Neuron (in vitro differentiated cells): Measurements from ENCODE around the gene PRSS1.

Experiments used
- H2AFZ ChIP-seq: one replicate; pipeline ENCODE4 v1.6.1; 2013; ENCODE audit warnings: low read depth, mild to moderate bottlenecking, inconsistent platforms, low read length, moderate library complexity
- H3K27me3 ChIP-seq: one replicate; pipeline ENCODE4 v1.6.1; 2013; ENCODE audit warnings: low read length; ENCODE audit not compliant: insufficient read depth
- H3K36me3 ChIP-seq: one replicate; pipeline ENCODE4 v1.6.1; 2013; ENCODE audit warnings: low read length; ENCODE audit not compliant: insufficient read depth
- H3K4me1 ChIP-seq: one replicate; pipeline ENCODE4 v1.6.1; 2013; ENCODE audit warnings: low read length; ENCODE audit not compliant: insufficient read depth
- H3K4me3 ChIP-seq: 2 replicates; pipeline ENCODE4 v1.5.1; 2013; ENCODE audit warnings: mild to moderate bottlenecking, low read length, moderate library complexity
- H3K9me3 ChIP-seq: one replicate; pipeline ENCODE4 v1.6.1; 2013; ENCODE audit warnings: low read length

PRSS1 gene

GRCh38 chr7:142785841-142786250 lies 36.6 kb downstream of the PRSS1 start:
- H3K27me3 ChIP-seq = no peaks in the 10 kb centered on the region
- no peaks in the 10 kb centered on the region for H3K9me3 ChIP-seq
- no peak overlapping the region for H2AFZ ChIP-seq
- no peaks in the 10 kb centered on the region for H3K36me3 ChIP-seq
- no peaks in the 10 kb centered on the region for H3K4me1 ChIP-seq
- H3K4me3 ChIP-seq = no peak overlapping the region

GRCh38 chr7:142787034-142787768 lies 37.9 kb downstream of the PRSS1 start:
- no peaks in the 10 kb centered on the region for H3K27me3 ChIP-seq
- no peaks in the 10 kb centered on the region for H3K4me1 ChIP-seq
- H2AFZ ChIP-seq = no peak overlapping the region
- no peak overlapping the region for H3K4me3 ChIP-seq
- H3K36me3 ChIP-seq = no peaks in the 10 kb centered on the region
- no peaks in the 10 kb centered on the region for H3K9me3 ChIP-seq

- Histone ChIP-seq H3K4me3 (no peak overlapping the region), H2AFZ (no peak overlapping the region), H3K27me3 (no peaks in the 10 kb centered on the region), H3K4me1 (no peaks in the 10 kb centered on the region), H3K36me3 (no peaks in the 10 kb centered on the region), H3K9me3 (no peaks in the 10 kb centered on the region)
Measured at GRCh38 chr7:142787783-142788182, 38.5 kb downstream of the PRSS1 start.

- H3K4me3 ChIP-seq = no peak overlapping the region
- H3K36me3 ChIP-seq = no peaks in the 10 kb centered on the region
- no peaks in the 10 kb centered on the region for H3K4me1 ChIP-seq
- no peaks in the 10 kb centered on the region for H3K27me3 ChIP-seq
- no peaks in the 10 kb centered on the region for H3K9me3 ChIP-seq
- no peak overlapping the region for H2AFZ ChIP-seq
Measured at GRCh38 chr7:142788303-142789289, 39.3 kb downstream of the PRSS1 start.

GRCh38 chr7:142789441-142789840 lies 40.2 kb downstream of the PRSS1 start:
- no peaks in the 10 kb centered on the region for H3K36me3 ChIP-seq
- H2AFZ ChIP-seq = no peak overlapping the region
- no peak overlapping the region for H3K4me3 ChIP-seq
- no peaks in the 10 kb centered on the region for H3K9me3 ChIP-seq
- peaks cover 2% of the 10 kb centered on the region for H3K27me3 ChIP-seq
- no peaks in the 10 kb centered on the region for H3K4me1 ChIP-seq

- Histone ChIP-seq H3K9me3 (no peaks in the 10 kb centered on the region), H3K27me3 (peaks cover 8% of the 10 kb centered on the region), H3K4me1 (no peaks in the 10 kb centered on the region), H3K4me3 (no peak overlapping the region), H2AFZ (no peak overlapping the region), H3K36me3 (no peaks in the 10 kb centered on the region)
Measured at GRCh38 chr7:142790056-142790455, 40.8 kb downstream of the PRSS1 start.

- no peaks in the 10 kb centered on the region for H3K36me3 ChIP-seq
- no peaks in the 10 kb centered on the region for H3K9me3 ChIP-seq
- peaks cover 13% of the 10 kb centered on the region for H3K27me3 ChIP-seq
- no peak overlapping the region for H3K4me3 ChIP-seq
- no peak overlapping the region for H2AFZ ChIP-seq
- H3K4me1 ChIP-seq = no peaks in the 10 kb centered on the region
Measured at GRCh38 chr7:142790555-142790954, 41.3 kb downstream of the PRSS1 start.

GRCh38 chr7:142791502-142791901 lies 42.2 kb downstream of the PRSS1 start:
- no peaks in the 10 kb centered on the region for H3K36me3 ChIP-seq

GRCh38 chr7:142792129-142792528 lies 42.9 kb downstream of the PRSS1 start:
- Histone ChIP-seq H3K9me3 (no peaks in the 10 kb centered on the region), H3K36me3 (no peaks in the 10 kb centered on the region), H3K27me3 (peaks cover 28% of the 10 kb centered on the region)

More at GRCh38 chr7:142791502-142791901, 42.2 kb downstream of the PRSS1 start:
- Histone ChIP-seq H3K27me3 (peaks cover 22% of the 10 kb centered on the region), H3K9me3 (no peaks in the 10 kb centered on the region), H2AFZ (no peak overlapping the region), H3K4me1 (no peaks in the 10 kb centered on the region), H3K4me3 (no peak overlapping the region)

GRCh38 chr7:142792593-142792992 lies 43.3 kb downstream of the PRSS1 start:
- peaks cover 33% of the 10 kb centered on the region for H3K27me3 ChIP-seq
- no peak overlapping the region for H2AFZ ChIP-seq
- H3K4me1 ChIP-seq = no peaks in the 10 kb centered on the region
- no peak overlapping the region for H3K4me3 ChIP-seq
- no peaks in the 10 kb centered on the region for H3K9me3 ChIP-seq
- H3K36me3 ChIP-seq = no peaks in the 10 kb centered on the region

More at GRCh38 chr7:142792129-142792528, 42.9 kb downstream of the PRSS1 start:
- no peak overlapping the region for H3K4me3 ChIP-seq
- no peaks in the 10 kb centered on the region for H3K4me1 ChIP-seq
- no peak overlapping the region for H2AFZ ChIP-seq

- Histone ChIP-seq H3K27me3 (peaks cover 38% of the 10 kb centered on the region), H3K9me3 (no peaks in the 10 kb centered on the region), H3K36me3 (no peaks in the 10 kb centered on the region), H3K4me1 (no peaks in the 10 kb centered on the region), H3K4me3 (no peak overlapping the region), H2AFZ (no peak overlapping the region)
Measured at GRCh38 chr7:142793156-142793555, 43.9 kb downstream of the PRSS1 start.

- Histone ChIP-seq H3K4me1 (no peaks in the 10 kb centered on the region), H3K4me3 (no peak overlapping the region), H3K36me3 (no peaks in the 10 kb centered on the region), H2AFZ (no peak overlapping the region), H3K27me3 (peaks cover 50% of the 10 kb centered on the region), H3K9me3 (no peaks in the 10 kb centered on the region)
Measured at GRCh38 chr7:142795339-142795863, 46.1 kb downstream of the PRSS1 start.

- Histone ChIP-seq H2AFZ (no peak overlapping the region), H3K36me3 (no peaks in the 10 kb centered on the region), H3K9me3 (no peaks in the 10 kb centered on the region), H3K27me3 (peaks cover 50% of the 10 kb centered on the region), H3K4me3 (no peak overlapping the region), H3K4me1 (no peaks in the 10 kb centered on the region)
Measured at GRCh38 chr7:142796001-142796500, 46.8 kb downstream of the PRSS1 start.
